ENCODE measurements around the gene ZNF343. TPM values are rescaled to one million over a fixed set of nuclear protein-coding genes. Genes with fewer than 3 reads are reported as not detected.

The ZNF343 gene
- total and polyA plus RNA-seq, 2 donors from 2014 or later, result 7.9 to 12.1 TPM

GRCh38 chr20:2451939-2452732 lies 56.6 kb downstream of the ZNF343 start:
- intact Hi-C loops (cut with DNase I), result loop anchor here (5.0 kb wide), 1 partner anchor 245 kb away; no protein-coding TSS in a partner anchor
- Histone ChIP-seq H3K9me3 (ENCODE audit: control insufficient read depth in 2 of 3, insufficient read depth in 1 of 3, low read length in 3 of 3) (no peaks in the 10 kb centered on the region), H3K27ac (ENCODE audit: low read depth in 2 of 2, low read length in 2 of 2) (no peak overlapping the region), H3K4me3 (ENCODE audit: low read length in 3 of 3) (no peak overlapping the region), H3K9ac (ENCODE audit: low read length in 3 of 3) (no peak overlapping the region), H3K27me3 (ENCODE audit: control insufficient read depth, insufficient read depth, low read length) (no peaks in the 10 kb centered on the region), H3K4me1 (ENCODE audit: control insufficient read depth in 2 of 3, insufficient read depth in 2 of 3, low read depth in 1 of 3, low read length in 3 of 3) (no peaks in the 10 kb centered on the region), H3K36me3 (ENCODE audit: control insufficient read depth in 2 of 3, insufficient read depth in 3 of 3, low read length in 3 of 3) (no peaks in the 10 kb centered on the region)
- peak in 4 of 5 donors; percentile 78 to 87 (median 82) for DNase-seq
- peak; percentile 80 for TF ChIP-seq CTCF (IDR thresholded peaks at IDR 0.05; ENCODE audit: borderline replicate concordance, extremely low read depth, insufficient read depth)
- FAIRE-seq, result no peak

GRCh38 chr20:2451422-2451821 lies 57.3 kb downstream of the ZNF343 start:
- no peak for TF ChIP-seq CTCF (IDR thresholded peaks at IDR 0.05; ENCODE audit: borderline replicate concordance, extremely low read depth, insufficient read depth)
- DNase-seq (no peak), FAIRE-seq (no peak)
- intact Hi-C loops (cut with DNase I), result loop anchor here (5.0 kb wide), 1 partner anchor 244 kb away; no protein-coding TSS in a partner anchor
- Histone ChIP-seq H3K9ac (ENCODE audit: low read length in 3 of 3) (no peak overlapping the region), H3K36me3 (ENCODE audit: control insufficient read depth in 2 of 3, insufficient read depth in 3 of 3, low read length in 3 of 3) (no peaks in the 10 kb centered on the region), H3K4me3 (ENCODE audit: low read length in 3 of 3) (no peak overlapping the region), H3K27me3 (ENCODE audit: control insufficient read depth, insufficient read depth, low read length) (no peaks in the 10 kb centered on the region), H3K4me1 (ENCODE audit: control insufficient read depth in 2 of 3, insufficient read depth in 2 of 3, low read depth in 1 of 3, low read length in 3 of 3) (no peaks in the 10 kb centered on the region), H3K27ac (ENCODE audit: low read depth in 2 of 2, low read length in 2 of 2) (no peak overlapping the region), H3K9me3 (ENCODE audit: control insufficient read depth in 2 of 3, insufficient read depth in 1 of 3, low read length in 3 of 3) (peaks cover 0 to 3% (median 0%) of the 10 kb centered on the region in 3 donors)

DNA sequence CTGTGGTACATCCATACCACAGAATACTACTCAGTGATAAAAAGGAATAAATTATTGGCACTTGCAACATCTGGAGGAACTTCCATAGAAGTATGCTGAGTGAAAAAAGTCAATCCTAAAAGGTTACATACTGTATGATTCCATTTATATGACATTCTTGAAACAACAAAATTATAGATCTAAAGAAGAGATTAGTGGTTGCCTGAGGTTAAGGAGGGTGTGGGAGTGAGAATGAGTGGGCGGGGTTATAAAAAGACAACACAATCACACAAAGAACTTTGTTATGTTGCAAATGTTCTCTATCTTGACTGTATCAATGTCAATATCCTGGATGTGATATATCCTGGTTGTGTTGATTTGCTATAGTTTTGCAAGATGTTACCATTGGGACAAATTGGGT lies 59.3 kb downstream of the ZNF343 start:
- Histone ChIP-seq H3K27ac (ENCODE audit: low read depth in 2 of 2, low read length in 2 of 2) (no peak overlapping the region), H3K9ac (ENCODE audit: low read length in 3 of 3) (no peak overlapping the region), H3K27me3 (ENCODE audit: control insufficient read depth, insufficient read depth, low read length) (no peaks in the 10 kb centered on the region), H3K9me3 (ENCODE audit: control insufficient read depth in 2 of 3, insufficient read depth in 1 of 3, low read length in 3 of 3) (peaks cover 0 to 3% (median 0%) of the 10 kb centered on the region in 3 donors), H3K4me3 (ENCODE audit: low read length in 3 of 3) (no peak overlapping the region), H3K4me1 (ENCODE audit: control insufficient read depth in 2 of 3, insufficient read depth in 2 of 3, low read depth in 1 of 3, low read length in 3 of 3) (no peaks in the 10 kb centered on the region), H3K36me3 (ENCODE audit: control insufficient read depth in 2 of 3, insufficient read depth in 3 of 3, low read length in 3 of 3) (no peaks in the 10 kb centered on the region)
- intact Hi-C loops (cut with DNase I), result no loop called here
- DNase-seq (no peak), FAIRE-seq (no peak)
- TF ChIP-seq CTCF (IDR thresholded peaks at IDR 0.05; ENCODE audit: borderline replicate concordance, extremely low read depth, insufficient read depth), result no peak
